Measurements from ENCODE around the gene TCF12.

DNA sequence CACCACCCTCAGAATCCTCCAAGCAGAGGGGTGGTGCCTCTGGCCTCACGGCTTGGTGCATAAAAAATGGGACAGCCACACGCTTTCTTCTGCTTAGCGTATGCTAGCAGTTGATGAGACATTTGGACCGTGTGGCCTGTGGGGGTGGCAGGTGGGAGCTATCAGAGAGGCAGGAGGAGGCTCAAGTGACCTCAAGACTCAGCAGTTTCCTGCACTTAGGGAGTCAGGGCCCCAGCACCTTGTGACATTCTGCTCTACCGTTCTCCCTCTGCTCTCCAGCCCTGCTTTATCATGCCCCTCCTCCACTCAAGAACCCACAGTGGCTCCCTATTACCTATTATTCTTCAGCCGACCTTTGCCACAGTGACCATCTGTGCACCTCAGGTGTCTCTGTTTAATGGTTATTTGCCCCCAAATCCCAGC, 416.9 kb downstream of the TCF12 start:
- TF ChIP-seq, protein P1, sequence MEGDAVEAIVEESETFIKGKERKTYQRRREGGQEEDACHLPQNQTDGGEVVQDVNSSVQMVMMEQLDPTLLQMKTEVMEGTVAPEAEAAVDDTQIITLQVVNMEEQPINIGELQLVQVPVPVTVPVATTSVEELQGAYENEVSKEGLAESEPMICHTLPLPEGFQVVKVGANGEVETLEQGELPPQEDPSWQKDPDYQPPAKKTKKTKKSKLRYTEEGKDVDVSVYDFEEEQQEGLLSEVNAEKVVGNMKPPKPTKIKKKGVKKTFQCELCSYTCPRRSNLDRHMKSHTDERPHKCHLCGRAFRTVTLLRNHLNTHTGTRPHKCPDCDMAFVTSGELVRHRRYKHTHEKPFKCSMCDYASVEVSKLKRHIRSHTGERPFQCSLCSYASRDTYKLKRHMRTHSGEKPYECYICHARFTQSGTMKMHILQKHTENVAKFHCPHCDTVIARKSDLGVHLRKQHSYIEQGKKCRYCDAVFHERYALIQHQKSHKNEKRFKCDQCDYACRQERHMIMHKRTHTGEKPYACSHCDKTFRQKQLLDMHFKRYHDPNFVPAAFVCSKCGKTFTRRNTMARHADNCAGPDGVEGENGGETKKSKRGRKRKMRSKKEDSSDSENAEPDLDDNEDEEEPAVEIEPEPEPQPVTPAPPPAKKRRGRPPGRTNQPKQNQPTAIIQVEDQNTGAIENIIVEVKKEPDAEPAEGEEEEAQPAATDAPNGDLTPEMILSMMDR (IDR thresholded peaks at IDR 0.05): no peak
- no peak for TF ChIP-seq POLR2AphosphoS5 (IDR thresholded peaks at IDR 0.05; ENCODE audit: low read depth, low read length)
